ENCODE data around the gene WDR7.

WDR7 gene

DNA sequence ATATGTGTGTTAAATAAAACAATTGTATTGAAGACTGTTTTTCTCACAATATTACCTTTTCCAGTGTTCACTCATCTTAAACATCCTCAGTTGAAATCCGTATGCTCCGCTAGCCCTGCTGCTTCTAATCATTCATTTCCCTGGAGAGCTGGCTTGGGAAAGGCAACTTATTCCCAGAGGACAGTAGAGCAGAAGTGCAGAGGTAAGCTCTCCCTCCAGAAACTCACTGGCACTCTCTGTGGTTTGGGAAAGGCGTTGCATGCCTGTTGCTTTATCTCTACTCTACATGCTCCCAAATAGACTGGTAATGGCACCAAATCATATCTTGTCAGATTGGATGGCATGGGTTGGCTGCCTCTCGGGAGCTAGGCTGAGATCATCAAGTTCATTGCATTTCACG, 378.6 kb downstream of the WDR7 start:
- in situ Hi-C loops (cut with HindIII; ENCODE audit: low sequenced_read_pairs): no loop called here
- no peak for DNase-seq (ENCODE audit: low read depth, low spot score)
- TF ChIP-seq, protein P1, sequence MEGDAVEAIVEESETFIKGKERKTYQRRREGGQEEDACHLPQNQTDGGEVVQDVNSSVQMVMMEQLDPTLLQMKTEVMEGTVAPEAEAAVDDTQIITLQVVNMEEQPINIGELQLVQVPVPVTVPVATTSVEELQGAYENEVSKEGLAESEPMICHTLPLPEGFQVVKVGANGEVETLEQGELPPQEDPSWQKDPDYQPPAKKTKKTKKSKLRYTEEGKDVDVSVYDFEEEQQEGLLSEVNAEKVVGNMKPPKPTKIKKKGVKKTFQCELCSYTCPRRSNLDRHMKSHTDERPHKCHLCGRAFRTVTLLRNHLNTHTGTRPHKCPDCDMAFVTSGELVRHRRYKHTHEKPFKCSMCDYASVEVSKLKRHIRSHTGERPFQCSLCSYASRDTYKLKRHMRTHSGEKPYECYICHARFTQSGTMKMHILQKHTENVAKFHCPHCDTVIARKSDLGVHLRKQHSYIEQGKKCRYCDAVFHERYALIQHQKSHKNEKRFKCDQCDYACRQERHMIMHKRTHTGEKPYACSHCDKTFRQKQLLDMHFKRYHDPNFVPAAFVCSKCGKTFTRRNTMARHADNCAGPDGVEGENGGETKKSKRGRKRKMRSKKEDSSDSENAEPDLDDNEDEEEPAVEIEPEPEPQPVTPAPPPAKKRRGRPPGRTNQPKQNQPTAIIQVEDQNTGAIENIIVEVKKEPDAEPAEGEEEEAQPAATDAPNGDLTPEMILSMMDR (IDR thresholded peaks at IDR 0.05; ENCODE audit: low read depth, low read length): no peak
- no peak overlapping the region for H3K4me3 ChIP-seq (ENCODE audit: low read depth, low read length)

GRCh38 chr18:57030417-57030816, 379.3 kb downstream of the WDR7 start:
- in situ Hi-C loops (cut with HindIII; ENCODE audit: low sequenced_read_pairs): no loop called here
- no peak overlapping the region for H3K4me3 ChIP-seq (ENCODE audit: low read depth, low read length)
- TF ChIP-seq, protein P1 (IDR thresholded peaks at IDR 0.05; ENCODE audit: low read depth, low read length): no peak
- DNase-seq (ENCODE audit: low read depth, low spot score): no peak

DNA sequence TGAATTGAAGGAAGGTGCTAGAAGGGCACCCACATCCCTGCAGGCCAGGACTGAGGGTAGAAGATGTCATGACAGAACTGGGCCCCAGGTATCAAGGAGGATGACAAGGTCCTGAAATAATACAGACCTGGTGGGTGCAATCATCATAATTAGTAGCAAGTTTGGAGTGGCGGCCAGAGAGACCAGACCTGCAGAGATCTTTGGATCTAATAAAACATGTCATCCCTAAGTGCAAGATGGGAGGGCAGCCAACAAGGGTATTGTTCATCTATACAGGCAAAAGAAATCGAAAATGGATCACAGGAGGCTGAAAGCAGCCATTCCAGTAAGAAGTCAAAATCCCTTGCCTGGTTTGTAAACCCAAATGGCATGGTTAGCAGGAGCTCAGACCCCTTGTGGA, 384.4 kb downstream of the WDR7 start:
- DNase-seq (ENCODE audit: low read depth, low spot score): no peak
- in situ Hi-C loops (cut with HindIII; ENCODE audit: low sequenced_read_pairs): no loop called here
- TF ChIP-seq, protein P1 (IDR thresholded peaks at IDR 0.05; ENCODE audit: low read depth, low read length): no peak
- no peak overlapping the region for H3K4me3 ChIP-seq (ENCODE audit: low read depth, low read length)

DNA sequence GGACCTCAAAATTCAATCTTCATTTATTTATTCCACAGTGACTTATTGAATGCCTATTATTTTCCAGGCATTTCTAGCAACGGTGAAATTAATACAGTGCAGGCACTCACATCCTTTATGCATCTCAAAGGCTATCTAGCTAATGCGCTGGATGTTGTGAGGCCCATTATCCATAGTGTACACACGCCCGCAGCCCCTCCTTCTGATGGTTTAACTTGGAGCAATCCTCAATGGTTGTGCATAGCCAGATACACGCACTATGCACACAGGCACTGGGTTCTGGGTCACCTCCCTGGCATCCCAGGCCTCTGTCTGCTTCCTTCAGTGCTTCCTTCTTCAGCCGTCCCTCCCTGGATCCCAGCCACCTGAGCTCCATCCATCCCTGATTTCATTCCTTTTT, 387.2 kb downstream of the WDR7 start:
- in situ Hi-C loops (cut with HindIII; ENCODE audit: low sequenced_read_pairs): no loop called here
- TF ChIP-seq, protein P1 (IDR thresholded peaks at IDR 0.05; ENCODE audit: low read depth, low read length): no peak
- H3K4me3 ChIP-seq (ENCODE audit: low read depth, low read length): no peak overlapping the region
- DNase-seq (ENCODE audit: low read depth, low spot score): no peak

- TF ChIP-seq, protein P1 (IDR thresholded peaks at IDR 0.05; ENCODE audit: low read depth, low read length): no peak
- in situ Hi-C loops (cut with HindIII; ENCODE audit: low sequenced_read_pairs): no loop called here
- no peak for DNase-seq (ENCODE audit: low read depth, low spot score)
- no peak overlapping the region for H3K4me3 ChIP-seq (ENCODE audit: low read depth, low read length)
These were observed 389.0 kb downstream of the WDR7 start for GRCh38 chr18:57040175-57040574.

- DNase-seq (ENCODE audit: low read depth, low spot score): no peak
- no peak overlapping the region for H3K4me3 ChIP-seq (ENCODE audit: low read depth, low read length)
- in situ Hi-C loops (cut with HindIII; ENCODE audit: low sequenced_read_pairs): no loop called here
- TF ChIP-seq, protein P1 (IDR thresholded peaks at IDR 0.05; ENCODE audit: low read depth, low read length): no peak
These were observed 392.1 kb downstream of the WDR7 start for GRCh38 chr18:57043241-57043640.

DNA sequence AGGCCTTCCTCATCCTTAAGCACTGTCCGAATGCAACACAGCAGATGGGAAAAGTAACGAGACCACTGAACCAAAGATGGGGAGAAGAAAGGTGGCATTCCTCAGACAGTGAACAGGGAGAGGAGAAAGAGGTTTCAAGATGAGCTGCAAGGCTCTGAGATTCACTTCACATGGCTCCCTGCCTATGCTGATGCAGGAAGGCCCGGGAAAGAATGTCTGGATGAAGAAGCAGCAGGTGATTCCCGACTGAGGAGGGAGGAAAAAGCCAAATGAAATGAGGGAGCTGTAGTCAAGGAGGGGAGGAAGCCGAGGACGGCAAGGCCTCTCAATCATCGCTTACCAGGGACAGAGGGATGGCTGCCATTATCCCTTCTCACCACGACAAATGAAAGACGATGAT, 397.2 kb downstream of the WDR7 start:
- no peak for DNase-seq (ENCODE audit: low read depth, low spot score)
- in situ Hi-C loops (cut with HindIII; ENCODE audit: low sequenced_read_pairs): no loop called here
- no peak overlapping the region for H3K4me3 ChIP-seq (ENCODE audit: low read depth, low read length)
- TF ChIP-seq, protein P1 (IDR thresholded peaks at IDR 0.05; ENCODE audit: low read depth, low read length): no peak

All from astrocyte of the spinal cord (primary cell).